ENCODE results near the gene MMD.
"Not testable (repeated sequence)": the region's sequence is repeated elsewhere in the genome, so short reads cannot be mapped to it uniquely, and the experiment has no call there.

The MMD gene

GRCh38 chr17:55395803-55396505, 25.7 kb downstream of the MMD start:
- DNase-seq (ENCODE audit: low read depth in 2 of 2) = no peak

GRCh38 chr17:55394357-55395021, 27.1 kb downstream of the MMD start:
- no peak for DNase-seq (ENCODE audit: low read depth in 2 of 2)

GRCh38 chr17:55391764-55392467, 29.7 kb downstream of the MMD start:
- no peak for DNase-seq (ENCODE audit: low read depth in 2 of 2)

GRCh38 chr17:55391244-55391757, 30.3 kb downstream of the MMD start:
- no peak for DNase-seq (ENCODE audit: low read depth in 2 of 2)

GRCh38 chr17:55390364-55390977, 31.2 kb downstream of the MMD start:
- no peak for DNase-seq (ENCODE audit: low read depth in 2 of 2)

- DNase-seq (ENCODE audit: low read depth in 2 of 2) = not testable (repeated sequence)
Observed at GRCh38 chr17:55389715-55390114, 31.9 kb downstream of the MMD start.

GRCh38 chr17:55388842-55389241, 32.8 kb downstream of the MMD start:
- DNase-seq (ENCODE audit: low read depth in 2 of 2) = no peak

GRCh38 chr17:55386796-55387332, 34.8 kb downstream of the MMD start:
- no peak for DNase-seq (ENCODE audit: low read depth in 2 of 2)

- DNase-seq (ENCODE audit: low read depth in 2 of 2) = no peak
Observed at GRCh38 chr17:55384643-55385232, 36.9 kb downstream of the MMD start.

GRCh38 chr17:55383771-55384642, 37.6 kb downstream of the MMD start:
- no peak for DNase-seq (ENCODE audit: low read depth in 2 of 2)

- DNase-seq (ENCODE audit: low read depth in 2 of 2) = no peak
Observed at GRCh38 chr17:55381017-55381770, 40.4 kb downstream of the MMD start.

- DNase-seq (ENCODE audit: low read depth in 2 of 2) = no peak
Observed at GRCh38 chr17:55377671-55378275, 43.9 kb downstream of the MMD start.

GRCh38 chr17:55368706-55369105, 52.9 kb downstream of the MMD start:
- DNase-seq (ENCODE audit: low read depth in 2 of 2) = no peak

GRCh38 chr17:55366020-55366481, 55.6 kb downstream of the MMD start:
- DNase-seq (ENCODE audit: low read depth in 2 of 2) = no peak

GRCh38 chr17:55363033-55363432, 58.6 kb downstream of the MMD start:
- DNase-seq (ENCODE audit: low read depth in 2 of 2) = no peak

- no peak for DNase-seq (ENCODE audit: low read depth in 2 of 2)
Observed at GRCh38 chr17:55360971-55361370, 60.7 kb downstream of the MMD start.

- DNase-seq (ENCODE audit: low read depth in 2 of 2) = peak; percentile 16 to 50
Observed at GRCh38 chr17:55356434-55357328, 65.0 kb downstream of the MMD start.

GRCh38 chr17:55354941-55355340, 66.7 kb downstream of the MMD start:
- no peak for DNase-seq (ENCODE audit: low read depth in 2 of 2)
